OCI-LY7 (cell line): ENCODE results near the gene CMTM6.

Experiments used
- CTCF ChIP-seq: fragments of 200-600 bp; sonication (generic); conservative IDR thresholded peaks from 2 replicates; pipeline ENCODE4 v1.5.1; 2014; ENCODE audit warnings: mild to moderate bottlenecking, antibody characterized with exemption, low read length, moderate library complexity, mixed read lengths
- EZH2phosphoT487 ChIP-seq: fragments of 200-600 bp; sonication (generic); IDR thresholded peaks from 2 replicates; pipeline ENCODE4 v1.6.1; 2018; ENCODE audit warnings: low read depth, borderline replicate concordance, mild to moderate bottlenecking, mixed run types, antibody characterized with exemption, low read length, moderate library complexity, mixed read lengths

- TF ChIP-seq CTCF = no peak
- no peak for TF ChIP-seq EZH2phosphoT487
These were observed 42.2 kb upstream of the CMTM6 start for GRCh38 chr3:32544894-32545293.
